Loucy (cell line): ENCODE results near the gene SHLD1.

Source experiments
- EZH2phosphoT487 ChIP-seq: fragments of 200-600 bp; IDR thresholded peaks from 2 replicates; pipeline ENCODE4 v1.6.1; 2018; ENCODE audit warnings: antibody characterized with exemption, mild to moderate bottlenecking, moderate library complexity, borderline replicate concordance
- TF ChIP-seq, protein P1 (sequence below): fragments of 200-600 bp; sonication (generic); conservative IDR thresholded peaks from 2 replicates; pipeline ENCODE4 v1.5.1; 2014; ENCODE audit warnings: mild to moderate bottlenecking, antibody characterized with exemption, low read length

DNA sequence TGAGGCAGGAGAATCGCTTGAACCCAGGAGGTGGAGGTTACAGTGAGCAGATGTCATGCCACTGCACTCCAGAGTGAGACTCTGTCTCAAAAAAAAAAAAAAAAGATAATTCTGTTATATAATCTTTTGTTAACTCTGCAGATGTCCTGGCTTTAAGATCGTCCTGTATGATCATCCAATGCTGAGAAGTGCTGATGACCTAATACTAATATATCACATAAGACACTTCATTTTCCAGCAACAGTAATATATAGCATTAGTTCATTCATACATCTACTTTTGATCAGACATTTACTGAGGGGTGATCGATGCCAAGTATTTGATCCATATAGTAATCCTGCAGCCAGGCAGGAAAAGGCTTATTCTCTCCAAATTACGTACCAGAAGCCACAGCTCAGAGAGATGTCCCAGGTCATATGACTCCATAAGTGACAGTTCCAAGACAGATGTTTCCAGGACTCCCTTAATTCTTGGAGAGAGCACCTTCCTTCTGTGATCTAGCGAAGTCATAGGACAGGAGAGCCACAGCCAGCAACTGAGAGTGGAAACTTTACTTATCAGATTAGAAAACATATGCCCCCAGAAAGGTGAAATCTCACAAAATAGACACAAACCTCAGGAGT is 60.7 kb downstream of the SHLD1 start:
- TF ChIP-seq, protein P1, sequence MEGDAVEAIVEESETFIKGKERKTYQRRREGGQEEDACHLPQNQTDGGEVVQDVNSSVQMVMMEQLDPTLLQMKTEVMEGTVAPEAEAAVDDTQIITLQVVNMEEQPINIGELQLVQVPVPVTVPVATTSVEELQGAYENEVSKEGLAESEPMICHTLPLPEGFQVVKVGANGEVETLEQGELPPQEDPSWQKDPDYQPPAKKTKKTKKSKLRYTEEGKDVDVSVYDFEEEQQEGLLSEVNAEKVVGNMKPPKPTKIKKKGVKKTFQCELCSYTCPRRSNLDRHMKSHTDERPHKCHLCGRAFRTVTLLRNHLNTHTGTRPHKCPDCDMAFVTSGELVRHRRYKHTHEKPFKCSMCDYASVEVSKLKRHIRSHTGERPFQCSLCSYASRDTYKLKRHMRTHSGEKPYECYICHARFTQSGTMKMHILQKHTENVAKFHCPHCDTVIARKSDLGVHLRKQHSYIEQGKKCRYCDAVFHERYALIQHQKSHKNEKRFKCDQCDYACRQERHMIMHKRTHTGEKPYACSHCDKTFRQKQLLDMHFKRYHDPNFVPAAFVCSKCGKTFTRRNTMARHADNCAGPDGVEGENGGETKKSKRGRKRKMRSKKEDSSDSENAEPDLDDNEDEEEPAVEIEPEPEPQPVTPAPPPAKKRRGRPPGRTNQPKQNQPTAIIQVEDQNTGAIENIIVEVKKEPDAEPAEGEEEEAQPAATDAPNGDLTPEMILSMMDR = no peak
- no peak for TF ChIP-seq EZH2phosphoT487
